Panc1 (cell line): ENCODE data around the gene CHST12.

Experiments
- CTCF ChIP-seq: fragments of 450-650 bp; IDR thresholded peaks from 2 replicates; pipeline ENCODE4 v1.5.1; 2017; ENCODE audit warnings: mild to moderate bottlenecking
- POLR2AphosphoS5 ChIP-seq: IDR thresholded peaks from 2 replicates; pipeline ENCODE4 v1.6.1; 2012; ENCODE audit warnings: mild to moderate bottlenecking, low read depth, low read length, moderate library complexity
- REST ChIP-seq, 2 experiments: IDR thresholded peaks; 2 replicates each; pipeline ENCODE4 v1.6.1; 2011 to 2012; ENCODE audit warnings: low read depth in 2 of 2, control low read depth in 1 of 2, low read length in 1 of 2, mild to moderate bottlenecking in 1 of 2, moderate library complexity in 1 of 2; ENCODE audit not compliant: insufficient read depth in 1 of 2
- TCF7L2 ChIP-seq: IDR thresholded peaks from 2 replicates; pipeline ENCODE4 v1.6.1; 2011; ENCODE audit warnings: mild to moderate bottlenecking, low read depth, low read length, inconsistent platforms

GRCh38 chr7:2461268-2462026, 58.0 kb downstream of the CHST12 start:
- no peak for TF ChIP-seq TCF7L2
- no peak for TF ChIP-seq CTCF
- TF ChIP-seq REST (IDR thresholded peaks at IDR 0.05; ENCODE audit: insufficient read depth in 1 of 2, low read depth in 2 of 2, low read length in 1 of 2), result peak; percentile 59 to 77
- no peak for TF ChIP-seq POLR2AphosphoS5
